AG08396 (cell line): Measurements from ENCODE around the gene CSF3R.
"Not testable (repeated sequence)": the region's sequence is repeated elsewhere in the genome, so short reads cannot be mapped to it uniquely, and the experiment has no call there.

Experiments used
- DNase-seq: peaks from one replicate; pipeline ENCODE4 v3.0.0; 2012; ENCODE audit warnings: low spot score, mixed read lengths

Gene CSF3R

GRCh38 chr1:36513676-36514473 lies 31.2 kb upstream of the CSF3R start:
- DNase-seq, result no peak

- no peak for DNase-seq
Observed at GRCh38 chr1:36512842-36513241, 30.1 kb upstream of the CSF3R start.

GRCh38 chr1:36511804-36512798 lies 29.4 kb upstream of the CSF3R start:
- DNase-seq, result no peak

GRCh38 chr1:36511220-36511619 lies 28.5 kb upstream of the CSF3R start:
- DNase-seq, result not testable (repeated sequence)

- DNase-seq, result no peak
Observed at GRCh38 chr1:36510418-36510817, 27.7 kb upstream of the CSF3R start.

- no peak for DNase-seq
Observed at GRCh38 chr1:36508257-36508656, 25.5 kb upstream of the CSF3R start.

GRCh38 chr1:36506276-36506920 lies 23.7 kb upstream of the CSF3R start:
- no peak for DNase-seq

GRCh38 chr1:36503733-36504132 lies 21.0 kb upstream of the CSF3R start:
- no peak for DNase-seq

- DNase-seq, result no peak
Observed at GRCh38 chr1:36503159-36503558, 20.4 kb upstream of the CSF3R start.

- DNase-seq, result no peak
Observed at GRCh38 chr1:36502616-36503015, 19.9 kb upstream of the CSF3R start.

GRCh38 chr1:36501911-36502310 lies 19.2 kb upstream of the CSF3R start:
- DNase-seq, result not testable (repeated sequence)

GRCh38 chr1:36497207-36497606 lies 14.5 kb upstream of the CSF3R start:
- no peak for DNase-seq

GRCh38 chr1:36494971-36495370 lies 12.3 kb upstream of the CSF3R start:
- no peak for DNase-seq

- no peak for DNase-seq
Observed at GRCh38 chr1:36493524-36493923, 10.8 kb upstream of the CSF3R start.

GRCh38 chr1:36492491-36492890 lies 9.8 kb upstream of the CSF3R start:
- DNase-seq, result no peak

GRCh38 chr1:36489258-36490051 lies 6.7 kb upstream of the CSF3R start:
- not testable (repeated sequence) for DNase-seq

GRCh38 chr1:36487906-36488305 lies 5.2 kb upstream of the CSF3R start:
- DNase-seq, result no peak

GRCh38 chr1:36487336-36487725 lies 4.6 kb upstream of the CSF3R start:
- DNase-seq, result not testable (repeated sequence)

- DNase-seq, result no peak
Observed at GRCh38 chr1:36486439-36487335, 4.0 kb upstream of the CSF3R start.

- DNase-seq, result no peak
Observed at GRCh38 chr1:36486093-36486438, 3.4 kb upstream of the CSF3R start.

GRCh38 chr1:36484099-36484498 lies 1.4 kb upstream of the CSF3R start:
- DNase-seq, result no peak
